Mucosa of descending colon (tissue), 3 donors: ENCODE data around the gene NFIA. TPM values are rescaled to one million over a fixed set of nuclear protein-coding genes. Genes with fewer than 3 reads are reported as not detected.

ENCODE experiments used
- ATAC-seq: fragments of 200-7000 bp; cut with Tn5 transposase; one replicate; pipeline ENCODE4 v1.9.1; 2020; ENCODE audit warnings: mild to moderate bottlenecking, moderate library complexity
- DNase-seq, 3 donors: peaks; one replicate each; pipeline ENCODE4 v3.0.0-alpha.2; 2020
- H3K36me3 ChIP-seq: fragments of 200-600 bp; one replicate; pipeline ENCODE4 v1.8.0; 2021; ENCODE audit warnings: low read depth, mild to moderate bottlenecking
- H3K4me1 ChIP-seq: fragments of 200-600 bp; one replicate; pipeline ENCODE4 v1.8.0; 2021; ENCODE audit warnings: low read depth, mild to moderate bottlenecking
- H3K4me3 ChIP-seq: fragments of 200-600 bp; one replicate; pipeline ENCODE4 v1.8.0; 2021; ENCODE audit warnings: mild to moderate bottlenecking
- H3K9me3 ChIP-seq: fragments of 200-600 bp; one replicate; pipeline ENCODE4 v1.8.0; 2021; ENCODE audit warnings: mild to moderate bottlenecking
- intact Hi-C, 2 donors: fragments of 100-400 bp; cut with DNase I in 1 of 2; cut with micrococcal nuclease in 1 of 2; formaldehyde crosslinking; loops; one replicate each; pipeline versions ENCODE4 v1.11.0 to v1.11.1; 2022; cut with DNase I, micrococcal nuclease
- total RNA-seq, 3 donors: library from RNA; stranded (reverse); fragmentation: NEBNext Ultra II Directional in 2 of 3; extraction: Animal tissue kit (Norgen Biotek cat#: 25700) in 2 of 3; gene quantifications; one replicate each; pipeline versions ENCODE4 v1.2.1 to v1.2.4, GENCODE V29; 2021 to 2023
- TF ChIP-seq, protein P1 (sequence below): fragments of 200-600 bp; IDR thresholded peaks from one replicate; pipeline ENCODE4 v1.8.0; 2022; ENCODE audit warnings: antibody characterized with exemption, mild to moderate bottlenecking
- donor health status: DM: no; HTN: no; CAD: no; lungs with moderate emphysema.
- donor health status: DM: no; HTN: no; CAD: no.
- donor health status: DM: no; HTN: yes; CAD: no.

The NFIA gene
- total RNA-seq, 3 donors from 2014 or later = 46.4 to 145 (median 51.1) TPM

DNA sequence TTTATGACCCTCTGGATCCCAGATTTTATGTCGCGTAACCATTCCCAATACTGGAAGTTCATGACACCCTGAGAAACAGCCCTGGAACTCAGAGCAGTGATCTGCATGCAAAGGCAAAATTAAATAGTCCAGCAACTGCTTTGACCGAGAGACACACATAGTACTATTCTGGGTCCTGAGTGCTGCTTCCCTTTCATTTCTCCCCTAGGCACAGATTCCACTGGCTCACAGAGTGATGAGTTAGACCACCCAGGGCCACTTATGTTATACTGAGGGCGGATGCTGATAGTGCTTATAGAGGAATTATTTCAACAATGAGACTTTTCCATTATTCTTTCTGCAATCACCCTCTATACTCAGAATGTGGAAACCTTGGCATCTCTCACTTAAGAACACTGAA lies 69.2 kb downstream of the NFIA start:
- Histone ChIP-seq H3K4me3 (no peak overlapping the region), H3K4me1 (peaks cover 19% of the 10 kb centered on the region), H3K9me3 (no peaks in the 10 kb centered on the region), H3K36me3 (no peaks in the 10 kb centered on the region)
- intact Hi-C loops = no loop called here
- DNase-seq (no peak), ATAC-seq (no peak)
- TF ChIP-seq, protein P1, sequence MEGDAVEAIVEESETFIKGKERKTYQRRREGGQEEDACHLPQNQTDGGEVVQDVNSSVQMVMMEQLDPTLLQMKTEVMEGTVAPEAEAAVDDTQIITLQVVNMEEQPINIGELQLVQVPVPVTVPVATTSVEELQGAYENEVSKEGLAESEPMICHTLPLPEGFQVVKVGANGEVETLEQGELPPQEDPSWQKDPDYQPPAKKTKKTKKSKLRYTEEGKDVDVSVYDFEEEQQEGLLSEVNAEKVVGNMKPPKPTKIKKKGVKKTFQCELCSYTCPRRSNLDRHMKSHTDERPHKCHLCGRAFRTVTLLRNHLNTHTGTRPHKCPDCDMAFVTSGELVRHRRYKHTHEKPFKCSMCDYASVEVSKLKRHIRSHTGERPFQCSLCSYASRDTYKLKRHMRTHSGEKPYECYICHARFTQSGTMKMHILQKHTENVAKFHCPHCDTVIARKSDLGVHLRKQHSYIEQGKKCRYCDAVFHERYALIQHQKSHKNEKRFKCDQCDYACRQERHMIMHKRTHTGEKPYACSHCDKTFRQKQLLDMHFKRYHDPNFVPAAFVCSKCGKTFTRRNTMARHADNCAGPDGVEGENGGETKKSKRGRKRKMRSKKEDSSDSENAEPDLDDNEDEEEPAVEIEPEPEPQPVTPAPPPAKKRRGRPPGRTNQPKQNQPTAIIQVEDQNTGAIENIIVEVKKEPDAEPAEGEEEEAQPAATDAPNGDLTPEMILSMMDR = no peak

DNA sequence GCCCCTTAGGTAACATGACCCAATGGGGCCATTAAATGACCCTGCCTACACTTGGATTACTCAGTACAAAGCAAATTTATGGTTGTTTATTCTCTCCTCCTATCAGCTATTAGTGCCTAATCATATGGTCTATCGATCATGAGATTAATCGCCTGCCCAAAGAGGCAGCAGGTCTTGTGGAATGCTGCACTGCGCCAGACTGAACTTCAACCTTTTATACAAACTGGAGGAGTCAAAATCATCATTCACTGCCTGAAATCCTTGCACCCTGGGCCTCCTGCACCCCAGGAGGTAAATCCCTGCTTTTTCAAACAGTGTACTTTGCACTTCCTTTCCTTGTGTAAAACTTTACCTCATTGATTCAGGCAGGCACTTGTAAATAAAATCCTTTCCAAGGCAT lies 69.7 kb downstream of the NFIA start:
- H3K36me3 ChIP-seq = no peaks in the 10 kb centered on the region
- H3K4me3 ChIP-seq = no peak overlapping the region
- TF ChIP-seq, protein P1 = no peak
- intact Hi-C loops = no loop called here
- peak; percentile 26 for ATAC-seq
- DNase-seq = no peak
- no peaks in the 10 kb centered on the region for H3K9me3 ChIP-seq
- H3K4me1 ChIP-seq = peaks cover 20% of the 10 kb centered on the region

DNA sequence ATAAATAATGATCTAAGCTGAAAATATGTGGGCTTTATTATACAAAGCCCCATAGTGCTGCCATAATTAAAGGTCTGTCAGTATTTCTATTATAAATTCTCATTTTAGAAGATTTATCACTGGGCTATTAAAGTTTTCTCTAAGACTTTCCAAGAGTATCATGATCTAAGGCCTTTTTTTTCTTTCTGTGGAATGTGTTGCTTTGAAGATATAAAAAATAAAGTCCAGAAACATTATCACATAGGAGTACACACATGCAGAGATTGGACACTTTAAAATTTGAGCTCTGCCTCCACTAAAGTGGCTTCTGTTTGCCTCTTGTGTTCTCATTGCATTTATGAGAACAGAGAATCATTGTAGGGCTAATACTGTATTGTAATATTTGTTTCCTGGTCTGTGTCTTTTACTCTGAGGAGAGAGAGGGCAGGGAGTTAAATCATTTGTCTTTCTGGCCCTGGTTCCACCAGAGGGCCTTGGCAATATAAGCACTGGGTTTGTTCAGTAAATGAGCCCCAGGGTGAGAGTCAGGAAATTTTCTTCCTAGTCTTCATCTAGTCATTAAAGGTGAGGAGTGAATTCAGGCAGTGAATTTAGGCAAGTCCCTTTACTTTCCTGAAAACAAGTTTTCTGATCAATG lies 70.2 kb downstream of the NFIA start:
- Histone ChIP-seq H3K4me3 (no peak overlapping the region), H3K36me3 (no peaks in the 10 kb centered on the region), H3K9me3 (no peaks in the 10 kb centered on the region), H3K4me1 (peaks cover 25% of the 10 kb centered on the region)
- DNase-seq (no peak), ATAC-seq (peak; percentile 62)
- TF ChIP-seq, protein P1 = no peak
- intact Hi-C loops = no loop called here

DNA sequence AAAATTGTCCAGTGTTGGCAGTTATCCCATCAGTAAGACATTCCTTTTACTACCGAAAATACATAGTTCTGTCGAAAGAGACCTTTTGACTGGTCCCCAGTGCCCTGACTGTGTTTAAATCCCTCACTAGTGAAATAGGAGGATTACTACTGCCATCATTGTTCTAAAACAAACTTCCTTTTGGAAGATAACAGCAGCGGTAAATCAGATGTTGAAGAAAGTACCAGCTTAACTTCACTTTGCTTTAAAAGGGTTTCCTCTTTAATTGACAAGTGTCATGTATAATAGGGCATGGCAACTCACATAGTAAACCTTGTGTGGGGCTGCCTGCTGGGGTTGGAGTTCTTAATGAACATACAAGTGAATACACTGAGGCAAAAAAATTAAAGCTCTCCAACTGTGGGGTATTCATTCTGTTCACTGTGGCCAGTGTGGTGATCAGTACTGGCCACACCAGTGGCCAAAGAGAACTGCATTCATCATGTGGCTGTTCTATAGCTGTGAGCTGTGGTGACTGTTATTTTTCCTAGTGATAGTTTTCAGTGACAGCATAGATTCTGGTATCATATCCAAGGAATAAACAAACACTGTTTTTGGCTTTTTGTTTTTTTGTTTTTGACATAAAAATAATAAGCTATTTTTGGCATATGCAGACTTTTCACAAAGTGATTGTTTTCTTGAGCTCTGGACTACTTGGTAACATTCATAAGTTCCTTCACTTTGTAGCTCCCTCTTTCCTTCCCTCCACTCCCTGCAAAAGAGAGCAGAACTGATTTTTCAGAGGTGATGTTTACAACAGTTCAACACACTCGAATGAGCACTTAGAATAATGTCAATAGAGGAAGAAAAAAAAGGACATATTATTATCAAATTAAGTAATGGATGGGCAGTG lies 74.5 kb downstream of the NFIA start:
- no peak for DNase-seq
- no peaks in the 10 kb centered on the region for H3K9me3 ChIP-seq
- intact Hi-C loops = no loop called here
- H3K4me3 ChIP-seq = no peak overlapping the region
- H3K4me1 ChIP-seq = peaks cover 27% of the 10 kb centered on the region
- TF ChIP-seq, protein P1 = no peak
- H3K36me3 ChIP-seq = no peaks in the 10 kb centered on the region
- no peak for ATAC-seq

DNA sequence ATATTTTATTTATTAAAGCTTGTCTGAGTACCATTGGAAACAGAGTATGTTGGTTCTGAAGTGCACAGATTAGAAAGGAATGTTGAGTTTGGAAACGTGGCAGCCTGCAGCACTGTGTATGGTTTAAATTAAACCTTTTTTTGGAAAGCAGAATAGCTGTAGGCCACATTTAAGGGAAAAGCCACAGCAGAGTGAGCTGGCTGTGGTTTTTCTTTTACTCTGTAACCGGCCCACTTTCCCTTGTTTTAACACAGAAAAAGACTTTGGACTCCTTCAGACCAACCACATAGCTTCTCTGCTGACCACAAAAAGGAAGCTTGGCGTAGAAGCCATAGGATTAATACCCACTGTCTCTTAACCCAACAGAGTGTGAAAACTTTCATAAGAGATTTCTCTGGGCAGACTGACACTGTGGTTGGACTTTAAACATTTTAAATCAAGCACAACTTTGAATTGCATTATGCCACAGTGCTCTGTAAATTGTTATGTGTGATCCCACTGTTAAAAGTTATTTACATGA lies 75.2 kb downstream of the NFIA start:
- intact Hi-C loops = no loop called here
- DNase-seq = no peak
- ATAC-seq = peak; percentile 66

More for the DNA sequence above, 75.2 kb downstream of the NFIA start:
- TF ChIP-seq, protein P1 = no peak
- H3K36me3 ChIP-seq = no peaks in the 10 kb centered on the region
- no peak overlapping the region for H3K4me3 ChIP-seq
- peaks cover 20% of the 10 kb centered on the region for H3K4me1 ChIP-seq
- H3K9me3 ChIP-seq = no peaks in the 10 kb centered on the region
